ENCODE results near the gene IFI27. TPM values are rescaled to one million over a fixed set of nuclear protein-coding genes. Genes with fewer than 3 reads are reported as not detected.

The IFI27 gene
- total RNA-seq, 1 experiment from 2014 or later, result 2.3 TPM

DNA sequence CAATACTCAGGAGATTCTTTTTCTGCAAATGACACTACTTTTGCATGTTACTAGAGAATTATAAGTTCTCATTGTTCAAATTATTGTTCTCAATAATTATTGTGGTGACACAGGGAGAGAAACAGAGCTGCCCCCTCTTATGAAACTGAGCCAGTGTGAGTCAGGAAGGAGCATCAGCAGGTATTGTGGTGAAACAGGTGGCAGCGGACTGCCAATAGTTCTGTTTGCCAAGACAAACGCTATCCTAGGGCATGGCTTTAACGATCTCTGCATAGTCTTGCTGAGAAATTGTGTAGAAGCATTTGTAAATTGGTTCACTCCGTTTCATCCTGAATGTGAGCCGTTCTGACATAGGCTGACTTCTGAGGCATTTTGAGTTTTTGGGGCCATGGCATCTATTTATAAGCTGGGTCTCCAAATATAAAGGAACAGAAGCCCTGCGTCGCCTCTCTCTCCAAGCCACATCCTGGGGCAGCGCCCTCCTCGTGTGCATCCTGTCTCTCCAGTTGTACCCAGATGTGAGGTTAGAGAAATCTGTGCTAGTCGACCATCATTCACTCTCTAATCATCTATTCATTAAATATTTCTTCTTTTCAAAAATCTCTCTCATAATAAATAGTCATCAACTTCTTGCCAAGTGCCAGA lies 47.8 kb downstream of the IFI27 start:
- no TSS peak for BruUV-seq (replicated peaks)
- Histone ChIP-seq H3K27ac (ENCODE audit: low read length) (no peak overlapping the region), H3K4me1 (ENCODE audit: control insufficient read depth, insufficient read depth, low read length) (no peaks in the 10 kb centered on the region), H3K36me3 (ENCODE audit: control insufficient read depth, insufficient read depth, low read length) (no peaks in the 10 kb centered on the region), H3K4me3 (ENCODE audit: low read depth in 2 of 2, low read length in 2 of 2) (no peak overlapping the region), H3K9me3 (ENCODE audit: control insufficient read depth, insufficient read depth, low read depth, low read length) (no peaks in the 10 kb centered on the region), H3K27me3 (ENCODE audit: control insufficient read depth, insufficient read depth, low read length) (peaks cover 4% of the 10 kb centered on the region; the same call in 1 of the 2 replicates)
- no peak for TF ChIP-seq CTCF (IDR thresholded peaks at IDR 0.05)
- no peak for TF ChIP-seq REST (IDR thresholded peaks at IDR 0.05; ENCODE audit: insufficient read depth in 1 of 2, low read depth in 2 of 2, low read length in 1 of 2)
- no peak for TF ChIP-seq POLR2AphosphoS5 (IDR thresholded peaks at IDR 0.05; ENCODE audit: low read depth, low read length)
- no peak for TF ChIP-seq TCF7L2 (IDR thresholded peaks at IDR 0.05; ENCODE audit: low read depth, low read length)
- TF ChIP-seq SIN3A (IDR thresholded peaks at IDR 0.05; ENCODE audit: borderline replicate concordance, insufficient read depth, low read depth, low read length), result no peak
- in situ Hi-C loops (cut with HindIII; ENCODE audit: low pct_unique_long_range_greater_than_20kb, low sequenced_read_pairs) (no loop called here), intact Hi-C loops (cut with micrococcal nuclease; ENCODE audit: unreplicated experiment) (no loop called here)
- ATAC-seq (no peak), DNase-seq (ENCODE audit: low read depth, low spot score) (no peak)
- ChIA-PET POLR2A (no interaction called here), CTCF (no interaction called here)

GRCh38 chr14:94161058-94161457 lies 50.5 kb downstream of the IFI27 start:
- DNase-seq (ENCODE audit: low read depth, low spot score), result no peak
- ATAC-seq, result no peak
- intact Hi-C loops (cut with micrococcal nuclease; ENCODE audit: unreplicated experiment) (no loop called here), in situ Hi-C loops (cut with HindIII; ENCODE audit: low pct_unique_long_range_greater_than_20kb, low sequenced_read_pairs) (no loop called here)
- H3K4me1 ChIP-seq (ENCODE audit: control insufficient read depth, insufficient read depth, low read length), result no peaks in the 10 kb centered on the region
- H3K27me3 ChIP-seq (ENCODE audit: control insufficient read depth, insufficient read depth, low read length), result peaks cover 4% of the 10 kb centered on the region; the same call in 1 of the 2 replicates
- TF ChIP-seq TCF7L2 (IDR thresholded peaks at IDR 0.05; ENCODE audit: low read depth, low read length), result no peak
- no peak for TF ChIP-seq REST (IDR thresholded peaks at IDR 0.05; ENCODE audit: insufficient read depth in 1 of 2, low read depth in 2 of 2, low read length in 1 of 2)
- TF ChIP-seq POLR2AphosphoS5 (IDR thresholded peaks at IDR 0.05; ENCODE audit: low read depth, low read length), result no peak
- TF ChIP-seq CTCF (IDR thresholded peaks at IDR 0.05), result no peak
- no peak for TF ChIP-seq SIN3A (IDR thresholded peaks at IDR 0.05; ENCODE audit: borderline replicate concordance, insufficient read depth, low read depth, low read length)
- H3K9me3 ChIP-seq (ENCODE audit: control insufficient read depth, insufficient read depth, low read depth, low read length), result no peaks in the 10 kb centered on the region
- no peak overlapping the region for H3K27ac ChIP-seq (ENCODE audit: low read length)
- no peak overlapping the region for H3K4me3 ChIP-seq (ENCODE audit: low read depth in 2 of 2, low read length in 2 of 2)
- BruUV-seq (replicated peaks), result no TSS peak
- ChIA-PET CTCF (no interaction called here), POLR2A (no interaction called here)
- no peaks in the 10 kb centered on the region for H3K36me3 ChIP-seq (ENCODE audit: control insufficient read depth, insufficient read depth, low read length)

All from Panc1 (cell line).